Testis (tissue), 3 donors: Measurements from ENCODE around the gene NLRP6. TPM values are rescaled to one million over a fixed set of nuclear protein-coding genes. Genes with fewer than 3 reads are reported as not detected.

ENCODE experiments used
- DNase-seq: peaks from one replicate; pipeline ENCODE4 v3.0.0-alpha.2; 2019
- H3K27ac ChIP-seq, 2 donors: fragments of 200-600 bp; sonication (generic); one replicate each; pipeline ENCODE4 v1.5.1; 2019
- H3K27me3 ChIP-seq: fragments of 200-600 bp; sonication (generic); one replicate; pipeline ENCODE4 v1.5.1; 2019
- H3K36me3 ChIP-seq: fragments of 200-600 bp; sonication (generic); one replicate; pipeline ENCODE4 v1.5.1; 2017; ENCODE audit warnings: low read depth; ENCODE audit errors: missing control alignments
- H3K4me1 ChIP-seq: fragments of 200-600 bp; sonication (generic); one replicate; pipeline ENCODE4 v1.5.1; 2019
- H3K4me3 ChIP-seq, 2 donors: fragments of 200-600 bp; sonication (generic); one replicate each; pipeline ENCODE4 v1.5.1; 2017 to 2019
- H3K9me3 ChIP-seq: fragments of 200-600 bp; sonication (generic); one replicate; pipeline ENCODE4 v1.5.1; 2017
- CTCF ChIP-seq, 3 experiments: fragments of 450-650 bp in 2 of 3; fragments of 200-600 bp in 1 of 3; sonication (generic) in 1 of 3; IDR thresholded peaks; one replicate each; pipeline ENCODE4 v1.5.1; 2016 to 2019; ENCODE audit warnings: antibody characterized with exemption in 3 of 3, mild to moderate bottlenecking in 2 of 3, moderate library complexity in 1 of 3
- POLR2A ChIP-seq: fragments of 450-650 bp; IDR thresholded peaks from one replicate; pipeline ENCODE4 v1.6.1; 2017; ENCODE audit warnings: antibody characterized with exemption, mild to moderate bottlenecking, moderate library complexity
- WGBS, 2 donors: methylation state at CpG; one replicate each; pipeline ENCODE4 v1.1.5; 2018; 5-methylcytosine and 5-hydroxymethylcytosine counted together
- intact Hi-C: fragments of 100-400 bp; cut with DNase I; formaldehyde crosslinking; loops from one replicate; pipeline ENCODE4 v1.15.1; 2023; ENCODE audit warnings: low total_unique reads
- polyA plus RNA-seq: library from polyadenylated mRNA; stranded (reverse); fragments of 350-450 nt; fragmentation: Illumina TruSeq; extraction: RNeasy Lipid Tissue Mini Kit (QIAGEN cat#74804); gene quantifications from one replicate; pipeline ENCODE4 v1.2.3, GENCODE V29; 2014; ENCODE audit warnings: low read depth, low replicate concordance; ENCODE audit not compliant: insufficient read depth
- total RNA-seq, 2 donors: library from RNA; depleted of rRNA; stranded (reverse); fragments of >200 nt; gene quantifications; one replicate each; pipeline ENCODE4 v1.2.3, GENCODE V29; 2016

Gene NLRP6
- total and polyA plus RNA-seq, 3 donors from 2014 or later = 0.26 to 2.4 (median 0.31) TPM

GRCh38 chr11:293852-294661 is 15.8 kb downstream of the NLRP6 start:
- Histone ChIP-seq H3K4me3 (no peak overlapping the region), H3K27me3 (no peaks in the 10 kb centered on the region), H3K9me3 (no peaks in the 10 kb centered on the region), H3K4me1 (peaks cover 18% of the 10 kb centered on the region), H3K27ac (no peak overlapping the region), H3K36me3 (no peaks in the 10 kb centered on the region)
- DNase-seq = no peak
- 86 to 92% methylated on average over 7 to 27 of the region's 27 CpGs for WGBS, 2 donors
- TF ChIP-seq POLR2A (no peak), CTCF (IDR thresholded peaks at IDR 0.05) (no peak)
- intact Hi-C loops = loop anchor here (10.0 kb wide), 1 partner anchor 61 kb away; no protein-coding TSS in a partner anchor

GRCh38 chr11:294780-295179 is 16.6 kb downstream of the NLRP6 start:
- H3K4me1 ChIP-seq = peaks cover 18% of the 10 kb centered on the region
- TF ChIP-seq CTCF (IDR thresholded peaks at IDR 0.05) = no peak
- TF ChIP-seq POLR2A = no peak
- H3K36me3 ChIP-seq = no peaks in the 10 kb centered on the region
- intact Hi-C loops = loop anchor here (10.0 kb wide), 1 partner anchor 60 kb away; no protein-coding TSS in a partner anchor
- H3K9me3 ChIP-seq = no peaks in the 10 kb centered on the region
- H3K4me3 ChIP-seq = no peak overlapping the region
- peak overlapping the region in 1 of 2 donors; percentile 48 for H3K27ac ChIP-seq
- DNase-seq = no peak
- H3K27me3 ChIP-seq = no peaks in the 10 kb centered on the region
- WGBS, 2 donors = 77 to 85% methylated on average over 15 to 16 of the region's 16 CpGs

GRCh38 chr11:295351-296170 is 17.4 kb downstream of the NLRP6 start:
- H3K4me1 ChIP-seq = peaks cover 18% of the 10 kb centered on the region
- no peak for DNase-seq
- no peak overlapping the region for H3K4me3 ChIP-seq
- H3K9me3 ChIP-seq = no peaks in the 10 kb centered on the region
- peak overlapping the region in 1 of 2 donors; percentile 48 for H3K27ac ChIP-seq
- TF ChIP-seq CTCF (IDR thresholded peaks at IDR 0.05) = no peak
- no peak for TF ChIP-seq POLR2A
- WGBS, 2 donors = 55 to 59% methylated on average over 17 to 26 of the region's 26 CpGs
- no peaks in the 10 kb centered on the region for H3K36me3 ChIP-seq
- H3K27me3 ChIP-seq = no peaks in the 10 kb centered on the region
- intact Hi-C loops = loop anchor here (10.0 kb wide), 1 partner anchor 59 kb away; no protein-coding TSS in a partner anchor

GRCh38 chr11:296171-297050 is 18.2 kb downstream of the NLRP6 start:
- 69 to 76% methylated on average over 11 to 21 of the region's 35 CpGs for WGBS, 2 donors
- no peaks in the 10 kb centered on the region for H3K27me3 ChIP-seq
- no peaks in the 10 kb centered on the region for H3K9me3 ChIP-seq
- no peak for DNase-seq
- H3K4me3 ChIP-seq = no peak overlapping the region
- peak overlapping the region; percentile 30 to 44 for H3K27ac ChIP-seq
- peaks cover 18% of the 10 kb centered on the region for H3K4me1 ChIP-seq
- TF ChIP-seq CTCF (IDR thresholded peaks at IDR 0.05) (no peak), POLR2A (no peak)
- intact Hi-C loops = loop anchor here (10.0 kb wide), 1 partner anchor 58 kb away; no protein-coding TSS in a partner anchor
- H3K36me3 ChIP-seq = no peaks in the 10 kb centered on the region
